H9 (cell line): ENCODE data around the gene TSPAN18. TPM values are rescaled to one million over a fixed set of nuclear protein-coding genes. Genes with fewer than 3 reads are reported as not detected.
A peak's percentile ranks its signal among the peaks of the same experiment; 100 is the strongest.

ENCODE experiments used
- DNase-seq: peaks from one replicate; pipeline ENCODE4 v3.0.0-alpha.2; 2017
- H2AFZ ChIP-seq: one replicate; pipeline ENCODE4 v1.6.1; 2013; ENCODE audit warnings: mild to moderate bottlenecking, low read length, control low read depth, moderate library complexity
- H2AK5ac ChIP-seq: 2 replicates; pipeline ENCODE4 v1.6.1; 2013; ENCODE audit warnings: low read length, control low read depth, mixed read lengths; ENCODE audit not compliant: insufficient read length
- H2BK120ac ChIP-seq: one replicate; pipeline ENCODE4 v1.6.1; 2013; ENCODE audit warnings: low read depth, mild to moderate bottlenecking, low read length, control low read depth, inconsistent platforms; ENCODE audit not compliant: poor library complexity, severe bottlenecking
- H2BK12ac ChIP-seq: 2 replicates; pipeline ENCODE4 v1.6.1; 2013; ENCODE audit warnings: low read length, control low read depth, mixed read lengths, low read depth; ENCODE audit not compliant: insufficient read length
- H2BK15ac ChIP-seq: 2 replicates; pipeline ENCODE4 v1.6.1; 2013; ENCODE audit warnings: low read depth, low read length, control low read depth
- H2BK20ac ChIP-seq: one replicate; pipeline ENCODE4 v1.6.1; 2013; ENCODE audit warnings: low read depth, mild to moderate bottlenecking, low read length, control low read depth, inconsistent platforms; ENCODE audit not compliant: poor library complexity, severe bottlenecking
- H2BK5ac ChIP-seq: 2 replicates; pipeline ENCODE4 v1.6.1; 2013; ENCODE audit warnings: low read length, control low read depth, mixed read lengths; ENCODE audit not compliant: insufficient read length
- H3K14ac ChIP-seq: 2 replicates; pipeline ENCODE4 v1.6.1; 2013; ENCODE audit warnings: low read length, control low read depth; ENCODE audit not compliant: insufficient read depth
- H3K18ac ChIP-seq: 2 replicates; pipeline ENCODE4 v1.6.1; 2013; ENCODE audit warnings: low read depth, mild to moderate bottlenecking, mixed read lengths, low read length, control low read depth; ENCODE audit not compliant: insufficient read length
- H3K23ac ChIP-seq: 2 replicates; pipeline ENCODE4 v1.6.1; 2013; ENCODE audit warnings: low read length, control low read depth, mixed read lengths, low read depth; ENCODE audit not compliant: insufficient read length
- H3K23me2 ChIP-seq: 2 replicates; pipeline ENCODE4 v1.6.1; 2013; ENCODE audit warnings: low read depth, mild to moderate bottlenecking, mixed read lengths, low read length, control low read depth; ENCODE audit not compliant: insufficient read length, poor library complexity, severe bottlenecking
- H3K27ac ChIP-seq: 2 replicates; pipeline ENCODE4 v1.5.1; 2013; ENCODE audit warnings: low read length, control low read depth, mixed read lengths, low read depth; ENCODE audit not compliant: insufficient read length
- H3K27me3 ChIP-seq: 2 replicates; pipeline ENCODE4 v1.6.1; 2013; ENCODE audit warnings: low read length, control low read depth, inconsistent platforms; ENCODE audit not compliant: insufficient read depth
- H3K4ac ChIP-seq: 2 replicates; pipeline ENCODE4 v1.6.1; 2013; ENCODE audit warnings: low read depth, mild to moderate bottlenecking, control low read depth, inconsistent platforms, low read length, moderate library complexity
- H3K4me1 ChIP-seq: 2 replicates; pipeline ENCODE4 v1.6.1; 2013; ENCODE audit warnings: low read length, control low read depth, inconsistent platforms; ENCODE audit not compliant: insufficient read depth
- H3K4me2 ChIP-seq: 2 replicates; pipeline ENCODE4 v1.6.1; 2013; ENCODE audit warnings: low read length, control low read depth, mixed read lengths; ENCODE audit not compliant: insufficient read length, insufficient read depth
- H3K56ac ChIP-seq: 2 replicates; pipeline ENCODE4 v1.6.1; 2013; ENCODE audit warnings: low read depth, mild to moderate bottlenecking, mixed read lengths, low read length, control low read depth; ENCODE audit not compliant: insufficient read length
- H3K79me1 ChIP-seq: 2 replicates; pipeline ENCODE4 v1.6.1; 2013; ENCODE audit warnings: low read depth, mild to moderate bottlenecking, moderate library complexity, low read length, control low read depth, inconsistent platforms; ENCODE audit not compliant: insufficient read depth, poor library complexity, severe bottlenecking
- H3K79me2 ChIP-seq: 2 replicates; pipeline ENCODE4 v1.6.1; 2013; ENCODE audit warnings: low read length, control low read depth, inconsistent platforms; ENCODE audit not compliant: insufficient read depth
- H3K9ac ChIP-seq: 2 replicates; pipeline ENCODE4 v1.6.1; 2013; ENCODE audit warnings: low read length, control low read depth, mixed read lengths; ENCODE audit not compliant: insufficient read length; ENCODE audit errors: extremely low read depth
- H3K9me3 ChIP-seq: one replicate; pipeline ENCODE4 v1.6.1; 2013; ENCODE audit warnings: low read depth, low read length, inconsistent platforms; ENCODE audit not compliant: control insufficient read depth
- H3T11ph ChIP-seq: one replicate; pipeline ENCODE4 v1.6.1; 2013; ENCODE audit warnings: mild to moderate bottlenecking, low read length, control low read depth, inconsistent platforms
- H4K20me1 ChIP-seq: one replicate; pipeline ENCODE4 v1.6.1; 2013; ENCODE audit not compliant: control insufficient read depth, insufficient read length, insufficient read depth
- H4K5ac ChIP-seq: 2 replicates; pipeline ENCODE4 v1.6.1; 2013; ENCODE audit warnings: low read depth, mild to moderate bottlenecking, mixed read lengths, low read length, control low read depth; ENCODE audit not compliant: insufficient read length
- H4K8ac ChIP-seq: replicated peaks from 2 replicates; pipeline ENCODE4 v1.6.1; 2013; ENCODE audit warnings: low read length, control low read depth, mixed read lengths, low read depth; ENCODE audit not compliant: insufficient read length
- H4K91ac ChIP-seq: 2 replicates; pipeline ENCODE4 v1.6.1; 2013; ENCODE audit warnings: low read depth, mild to moderate bottlenecking, moderate library complexity, mixed read lengths, low read length, control low read depth; ENCODE audit not compliant: insufficient read length
- H3K27ac Mint-ChIP-seq, 3 experiments: 2 replicates in 2 of 3; 3 replicates in 1 of 3; pipeline ENCODE4 v1.8.0; 2020 to 2021; ENCODE audit warnings: mixed read lengths in 3 of 3, mild to moderate bottlenecking in 1 of 3, moderate library complexity in 1 of 3
- H3K27me3 Mint-ChIP-seq: 2 replicates; pipeline ENCODE4 v1.8.0; 2021; ENCODE audit warnings: low read depth, mild to moderate bottlenecking, moderate library complexity, mixed read lengths
- H3K36me3 Mint-ChIP-seq, 3 experiments: 2 replicates in 2 of 3; 3 replicates in 1 of 3; pipeline ENCODE4 v1.8.0; 2020 to 2021; ENCODE audit warnings: low read depth in 3 of 3, mixed read lengths in 3 of 3; ENCODE audit not compliant: insufficient read depth in 1 of 3
- H3K4me1 Mint-ChIP-seq, 2 experiments: 2 replicates each; pipeline ENCODE4 v1.8.0; 2020; ENCODE audit warnings: mixed read lengths in 2 of 2
- H3K4me3 Mint-ChIP-seq, 2 experiments: 2 replicates in 1 of 2; 3 replicates in 1 of 2; pipeline ENCODE4 v1.8.0; 2020 to 2021; ENCODE audit warnings: mild to moderate bottlenecking in 2 of 2, mixed read lengths in 2 of 2, moderate library complexity in 1 of 2
- H3K9me3 Mint-ChIP-seq, 2 experiments: 2 replicates in 1 of 2; 3 replicates in 1 of 2; pipeline ENCODE4 v1.8.0; 2020; ENCODE audit warnings: mild to moderate bottlenecking in 2 of 2, mixed read lengths in 2 of 2, moderate library complexity in 1 of 2
- WGBS: extraction: QIAGEN DNeasy Blood & Tissue Kit; methylation state at CpG from one replicate; pipeline ENCODE4 v1.1.7; 2013; ENCODE audit warnings: missing lambda C conversion rate, low lambda C conversion rate, mixed read lengths; ENCODE audit not compliant: insufficient read length; ENCODE audit errors: extremely low coverage; 5-methylcytosine and 5-hydroxymethylcytosine counted together
- total RNA-seq: library from RNA; stranded (reverse); gene quantifications from 2 replicates; pipeline ENCODE4 v1.2.1, GENCODE V29; 2021
- TF ChIP-seq, protein P1 (sequence below): fragments of 200-600 bp; sonication (generic); conservative IDR thresholded peaks from 3 replicates; pipeline ENCODE4 v1.8.0; 2021; ENCODE audit warnings: antibody characterized with exemption, mild to moderate bottlenecking

The TSPAN18 gene
- total RNA-seq, 1 experiment from 2014 or later, result 25.3 TPM

DNA sequence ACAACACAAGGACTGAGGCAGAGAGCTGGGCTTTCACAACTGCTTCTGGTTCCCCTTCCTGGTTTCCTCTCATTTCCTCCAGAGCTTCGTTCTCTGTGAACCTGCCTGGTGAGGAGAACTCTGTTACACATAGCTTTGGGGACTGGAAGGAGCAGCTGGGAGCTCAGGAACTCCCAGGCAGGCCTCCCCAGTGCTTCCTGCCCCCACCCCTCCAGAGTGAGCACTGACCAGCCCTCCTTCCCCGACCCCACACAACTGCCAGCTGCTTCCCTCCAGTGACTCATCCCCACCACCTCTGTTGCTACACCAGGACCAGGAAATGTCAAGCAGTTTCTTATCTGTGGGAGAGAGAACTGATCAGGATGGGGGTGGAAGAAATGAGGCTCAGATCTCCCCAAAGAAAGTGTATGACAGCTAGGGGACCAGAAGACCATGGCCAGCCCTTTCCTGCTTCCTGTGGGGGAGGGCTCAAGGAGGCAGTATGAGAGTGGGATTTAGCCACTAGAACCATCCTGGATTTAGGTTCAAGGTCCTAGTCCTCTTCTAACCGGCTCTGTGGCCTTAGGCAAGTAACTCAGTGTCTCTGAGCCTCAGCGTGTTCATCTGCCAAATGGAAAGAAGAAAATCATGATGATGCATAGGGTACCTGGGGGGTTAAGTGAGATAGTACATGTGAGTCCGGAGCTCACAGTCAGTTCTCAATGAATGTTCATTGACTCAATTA, 228.4 kb downstream of the TSPAN18 start:
- H3K4me2 ChIP-seq, result no peak overlapping the region
- H3K27ac Mint-ChIP-seq, result peak overlapping the region in 1 of 3 experiments; percentile 12; a peak in 1 of 7 replicates

More for the DNA sequence above, 228.4 kb downstream of the TSPAN18 start:
- no peak overlapping the region for H3K18ac ChIP-seq
- H2BK20ac ChIP-seq, result no peak overlapping the region
- no peaks in the 10 kb centered on the region for H3K9me3 ChIP-seq
- DNase-seq, result no peak
- H3K9me3 Mint-ChIP-seq, result no peaks in the 10 kb centered on the region; a peak in 1 of 5 replicates
- H3K4me1 Mint-ChIP-seq, result peaks cover 73 to 81% of the 10 kb centered on the region in 2 experiments
- H3K56ac ChIP-seq, result no peak overlapping the region
- TF ChIP-seq, protein P1, sequence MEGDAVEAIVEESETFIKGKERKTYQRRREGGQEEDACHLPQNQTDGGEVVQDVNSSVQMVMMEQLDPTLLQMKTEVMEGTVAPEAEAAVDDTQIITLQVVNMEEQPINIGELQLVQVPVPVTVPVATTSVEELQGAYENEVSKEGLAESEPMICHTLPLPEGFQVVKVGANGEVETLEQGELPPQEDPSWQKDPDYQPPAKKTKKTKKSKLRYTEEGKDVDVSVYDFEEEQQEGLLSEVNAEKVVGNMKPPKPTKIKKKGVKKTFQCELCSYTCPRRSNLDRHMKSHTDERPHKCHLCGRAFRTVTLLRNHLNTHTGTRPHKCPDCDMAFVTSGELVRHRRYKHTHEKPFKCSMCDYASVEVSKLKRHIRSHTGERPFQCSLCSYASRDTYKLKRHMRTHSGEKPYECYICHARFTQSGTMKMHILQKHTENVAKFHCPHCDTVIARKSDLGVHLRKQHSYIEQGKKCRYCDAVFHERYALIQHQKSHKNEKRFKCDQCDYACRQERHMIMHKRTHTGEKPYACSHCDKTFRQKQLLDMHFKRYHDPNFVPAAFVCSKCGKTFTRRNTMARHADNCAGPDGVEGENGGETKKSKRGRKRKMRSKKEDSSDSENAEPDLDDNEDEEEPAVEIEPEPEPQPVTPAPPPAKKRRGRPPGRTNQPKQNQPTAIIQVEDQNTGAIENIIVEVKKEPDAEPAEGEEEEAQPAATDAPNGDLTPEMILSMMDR, result no peak
- no peaks in the 10 kb centered on the region for H4K20me1 ChIP-seq
- H3K4ac ChIP-seq, result no peak overlapping the region
- peaks cover 2% of the 10 kb centered on the region for H3K23me2 ChIP-seq
- no peaks in the 10 kb centered on the region for H3K79me1 ChIP-seq
- no peaks in the 10 kb centered on the region for H3K27me3 ChIP-seq
- no peak overlapping the region for H3T11ph ChIP-seq
- H2BK5ac ChIP-seq, result no peak overlapping the region
- no peak overlapping the region for H2BK15ac ChIP-seq
- H3K9ac ChIP-seq, result no peak overlapping the region
- peaks cover 25% of the 10 kb centered on the region for H3K27me3 Mint-ChIP-seq
- H2BK12ac ChIP-seq, result no peak overlapping the region
- H3K14ac ChIP-seq, result no peak overlapping the region
- H3K4me3 Mint-ChIP-seq, result peak overlapping the region in 1 of 2 experiments; percentile 31; a peak in 1 of 5 replicates
- no peak overlapping the region for H2BK120ac ChIP-seq
- no peaks in the 10 kb centered on the region for H3K79me2 ChIP-seq
- H4K5ac ChIP-seq, result no peak overlapping the region
- H3K36me3 Mint-ChIP-seq, result no peaks in the 10 kb centered on the region
- H4K91ac ChIP-seq, result no peak overlapping the region
- H3K23ac ChIP-seq, result no peak overlapping the region
- no peak overlapping the region for H4K8ac ChIP-seq
- no peak overlapping the region for H2AK5ac ChIP-seq
- H3K27ac ChIP-seq, result no peak overlapping the region
- no CpG with 5 or more reads among the region's 5 CpGs for WGBS
- H3K4me1 ChIP-seq, result peaks cover 12% of the 10 kb centered on the region
- H2AFZ ChIP-seq, result no peak overlapping the region
